SK-N-DZ (cell line): Measurements from ENCODE around the gene B9D1.

Source experiments
- DNase-seq: peaks from one replicate; pipeline ENCODE4 v3.0.0-alpha.2; 2015; ENCODE audit warnings: low spot score
- small RNA-seq, 2 experiments: library from RNA; depleted of rRNA; stranded (forward); fragments of <200 nt; gene quantifications; one replicate each; pipeline ENCODE3, GENCODE V24; 2014

The B9D1 gene

DNA sequence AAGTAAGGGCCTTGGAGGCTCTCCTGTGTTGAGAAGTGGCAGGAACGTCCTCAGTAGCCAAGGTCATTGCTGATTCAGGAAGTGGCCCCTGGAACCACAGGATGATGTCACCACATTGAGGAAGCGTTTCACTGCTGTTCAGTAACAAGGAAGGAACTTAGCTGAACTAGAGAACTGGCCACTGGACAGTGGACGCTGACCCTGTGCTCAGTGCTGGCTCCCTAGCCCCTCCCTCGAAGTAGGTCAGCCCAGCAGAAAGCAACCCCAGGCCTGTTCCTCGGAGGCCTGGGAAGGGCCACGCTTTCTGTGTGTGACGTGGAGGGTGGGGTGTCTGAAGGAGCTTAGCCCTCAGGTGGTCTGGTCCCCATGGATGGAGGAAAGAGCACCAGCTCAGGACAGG, 58.3 kb downstream of the B9D1 start:
- no peak for DNase-seq

DNA sequence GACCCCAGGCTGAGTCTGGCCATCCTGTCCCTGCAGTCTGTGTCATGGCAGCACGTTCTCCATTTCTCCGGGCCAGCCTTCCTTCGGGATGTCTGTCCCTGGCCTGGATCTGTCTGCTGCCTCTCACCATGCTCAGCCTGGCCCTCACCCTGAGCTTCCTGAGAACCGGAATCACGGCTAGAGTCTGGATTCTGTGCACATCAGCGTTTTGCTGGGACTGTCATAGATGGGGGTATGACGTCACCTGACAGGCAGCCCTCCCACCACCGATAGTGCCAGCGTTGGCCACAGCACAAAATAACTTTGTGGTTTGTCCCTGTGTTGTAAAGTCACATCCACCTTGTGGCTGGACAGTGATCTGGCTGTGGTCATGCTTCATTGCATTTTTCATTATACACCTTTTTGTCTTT, 59.2 kb downstream of the B9D1 start:
- no peak for DNase-seq

DNA sequence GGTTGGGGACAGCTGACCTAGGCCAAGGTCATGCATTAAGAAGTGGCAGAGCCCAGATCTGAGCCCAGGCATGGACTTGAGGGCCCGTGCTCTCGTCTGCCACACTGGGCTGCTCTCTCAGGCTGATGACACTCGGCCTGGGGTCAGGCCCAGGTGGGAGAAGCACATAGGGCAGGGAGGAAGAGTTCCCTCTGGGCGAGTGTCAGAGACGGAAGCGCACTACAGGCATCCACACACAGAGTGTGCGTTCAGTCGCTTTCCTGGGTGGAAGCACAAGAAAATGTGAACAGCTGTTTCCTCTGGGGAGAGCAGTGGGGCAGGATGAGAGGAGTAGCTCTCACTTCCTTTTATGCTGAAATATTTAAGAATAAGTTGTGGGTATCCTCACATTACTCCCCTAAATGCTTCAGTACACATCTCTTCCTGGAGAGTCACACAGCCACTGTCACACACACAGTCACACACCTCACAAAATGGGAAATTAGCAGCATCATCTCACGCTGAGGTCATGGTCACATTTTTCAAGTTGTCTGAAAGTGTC, 59.7 kb downstream of the B9D1 start:
- no peak for DNase-seq

DNA sequence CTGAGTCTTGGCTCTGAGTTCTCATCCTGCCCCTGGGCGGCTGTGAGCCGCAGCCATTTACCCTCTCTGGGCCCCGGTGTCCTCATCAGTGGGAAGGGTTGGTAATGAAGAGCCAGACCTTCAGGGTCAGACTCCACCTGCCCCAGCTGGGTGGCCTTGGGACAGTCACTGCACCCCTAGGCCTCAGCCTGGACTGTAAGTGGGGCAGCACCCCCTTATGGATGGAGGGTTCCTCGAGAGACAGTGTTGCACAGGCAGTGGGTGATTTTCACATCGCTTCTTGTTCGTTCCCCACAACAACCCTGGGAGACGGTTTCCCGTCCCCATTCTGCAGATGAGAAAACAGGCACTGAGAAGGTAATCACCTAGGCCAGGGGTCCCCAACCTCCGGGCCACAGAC, 60.5 kb downstream of the B9D1 start:
- no peak for DNase-seq

DNA sequence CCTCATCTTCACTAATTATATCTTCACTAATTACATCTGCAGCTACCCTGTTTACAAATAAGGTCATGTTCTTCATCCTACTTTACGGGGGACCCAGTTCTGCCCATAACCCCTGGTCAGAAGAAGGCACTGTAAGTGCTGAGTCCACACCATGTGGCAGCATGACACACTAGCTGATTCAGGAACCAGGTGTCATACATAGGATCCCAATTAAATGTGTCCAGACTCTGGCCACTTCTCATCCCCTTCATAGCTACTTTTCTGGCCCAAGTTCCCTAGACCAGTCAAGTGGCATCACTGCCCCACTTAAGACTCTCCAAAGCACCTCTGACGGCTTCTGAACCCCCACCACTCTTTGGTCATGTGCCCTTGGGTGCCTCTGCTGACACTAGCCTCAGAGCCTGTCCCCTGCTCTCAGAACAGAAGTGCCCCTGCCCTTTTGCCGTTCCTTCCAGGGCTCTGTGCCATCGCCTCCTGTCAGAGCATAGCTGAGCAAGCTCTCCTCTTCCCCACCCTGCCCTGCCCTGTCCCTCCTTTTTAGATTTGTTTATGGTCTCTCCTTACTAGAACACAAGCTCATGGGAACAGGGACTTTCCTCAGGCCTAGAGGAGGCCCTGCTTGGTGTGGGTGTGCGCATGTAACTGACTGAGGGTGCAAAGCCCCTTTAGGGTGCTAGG, 61.1 kb downstream of the B9D1 start:
- DNase-seq = no peak

DNA sequence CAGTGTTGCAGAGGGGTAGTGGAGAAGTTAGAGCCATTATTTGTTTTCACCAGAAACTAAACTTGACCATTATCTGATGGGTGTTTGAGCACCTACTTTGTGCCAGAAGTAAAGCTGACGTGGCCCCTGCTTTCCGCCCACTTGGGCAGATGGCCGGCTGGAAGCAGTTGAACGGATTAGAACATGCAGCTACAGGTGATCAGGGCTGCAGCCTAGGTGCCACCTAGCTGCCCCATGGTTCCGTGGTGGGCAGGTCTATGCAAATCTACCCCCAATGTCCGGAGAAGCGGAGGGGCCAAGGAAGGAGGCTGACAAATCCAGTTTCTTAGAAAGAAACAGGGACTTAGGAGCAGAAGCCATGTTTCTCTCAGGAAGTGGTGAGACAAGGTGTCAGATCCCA, 62.7 kb downstream of the B9D1 start:
- no peak for DNase-seq

DNA sequence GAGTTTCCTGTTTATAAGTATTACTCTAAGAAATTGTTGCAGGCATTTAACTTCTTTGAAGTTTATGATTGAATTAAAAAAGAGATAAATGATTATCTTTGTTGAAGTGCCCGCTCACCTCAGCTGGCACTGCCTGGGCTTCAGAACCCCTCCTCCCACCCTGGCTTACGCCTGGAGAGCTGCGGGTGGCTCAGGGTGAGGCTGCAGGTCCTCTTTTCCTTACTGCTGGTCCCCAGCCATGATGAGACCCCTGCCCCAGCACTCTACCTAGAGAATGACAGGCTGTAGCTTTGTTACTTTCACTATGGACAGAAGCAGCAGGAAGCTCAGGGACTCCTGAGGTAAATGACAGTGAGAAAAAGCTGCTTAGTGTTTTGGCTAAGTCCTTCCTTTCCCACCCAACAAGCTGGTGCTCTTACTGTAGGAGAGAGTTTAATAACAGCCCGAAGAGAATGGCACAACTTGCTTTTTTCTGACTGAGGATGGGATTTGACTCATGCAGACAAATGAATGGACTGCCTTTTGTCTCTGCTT, 63.2 kb downstream of the B9D1 start:
- DNase-seq = no peak

DNA sequence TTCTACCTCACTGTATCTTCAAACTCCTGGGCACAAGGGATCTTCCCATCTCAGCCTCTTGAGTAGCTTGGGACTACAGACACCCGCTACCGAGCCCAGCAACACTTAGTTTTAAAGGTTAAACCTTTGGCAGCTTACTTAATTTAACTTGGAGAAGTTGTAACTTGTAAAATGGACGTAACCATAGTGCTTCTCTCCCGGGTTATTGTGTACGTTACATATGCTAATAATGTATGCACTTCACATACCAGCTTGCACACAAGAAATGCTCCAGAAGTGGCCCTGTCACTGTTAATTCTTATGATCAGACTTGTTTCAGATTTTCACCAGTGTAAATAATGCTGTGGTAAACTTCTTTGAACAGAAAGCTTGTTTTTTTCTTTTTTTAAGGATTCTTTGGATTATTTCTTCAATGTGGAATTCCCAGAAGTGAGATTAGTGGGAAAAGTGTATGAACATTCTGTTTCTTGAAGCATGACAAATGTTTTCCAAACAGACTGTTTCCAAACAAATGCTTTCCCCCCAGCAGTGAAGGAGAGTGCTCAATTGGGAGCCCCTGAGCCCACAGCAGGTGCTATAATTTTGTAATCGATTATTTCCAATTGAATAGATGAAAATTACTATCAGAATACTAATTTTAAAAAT, 63.8 kb downstream of the B9D1 start:
- DNase-seq = no peak

DNA sequence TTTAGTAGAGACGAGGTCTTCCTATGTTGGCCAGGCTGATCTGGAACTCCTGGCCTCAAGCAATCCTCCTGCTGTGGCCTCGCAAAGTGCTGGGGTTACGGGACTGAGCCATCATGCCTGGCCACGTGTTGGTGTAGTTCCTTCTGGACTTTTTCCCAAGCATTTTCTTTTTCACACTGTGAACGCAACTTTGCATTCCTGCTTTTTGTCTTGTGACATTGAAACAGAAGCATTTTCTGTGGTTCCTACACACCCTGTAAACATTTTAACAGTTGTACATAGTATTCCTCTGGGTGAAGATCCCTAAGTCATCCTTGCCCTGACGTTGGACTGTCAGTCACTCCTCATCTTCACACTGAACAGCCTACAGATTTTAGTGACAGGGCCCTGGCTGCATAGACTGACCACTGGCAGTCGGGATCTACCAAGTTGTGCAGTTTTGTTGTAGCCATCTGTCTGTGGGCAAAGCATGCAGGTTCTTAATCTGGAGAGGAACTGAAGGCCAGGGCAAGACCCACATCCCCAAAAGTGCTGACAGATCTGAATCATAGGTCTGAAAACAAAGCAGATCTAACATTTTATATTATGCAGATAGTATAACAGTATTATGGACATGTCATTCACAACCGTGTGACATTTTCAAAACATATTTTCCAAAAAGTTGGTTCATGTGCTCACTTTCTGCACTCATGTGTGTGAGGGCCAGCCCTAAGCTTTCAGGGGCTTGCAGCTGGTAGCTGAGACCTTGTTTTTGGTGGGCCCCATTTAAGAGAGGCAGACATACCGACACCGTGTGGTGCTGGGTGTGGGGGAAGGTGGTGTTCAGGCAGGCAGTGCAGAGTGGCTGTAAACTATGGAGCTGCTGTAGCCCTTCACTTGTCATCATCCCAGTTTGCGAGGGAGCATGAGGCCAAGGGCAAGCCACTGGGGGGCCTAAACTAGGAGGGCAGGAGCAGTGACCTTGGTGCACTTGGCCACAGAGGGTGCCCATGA, 65.4 kb downstream of the B9D1 start:
- DNase-seq = no peak

DNA sequence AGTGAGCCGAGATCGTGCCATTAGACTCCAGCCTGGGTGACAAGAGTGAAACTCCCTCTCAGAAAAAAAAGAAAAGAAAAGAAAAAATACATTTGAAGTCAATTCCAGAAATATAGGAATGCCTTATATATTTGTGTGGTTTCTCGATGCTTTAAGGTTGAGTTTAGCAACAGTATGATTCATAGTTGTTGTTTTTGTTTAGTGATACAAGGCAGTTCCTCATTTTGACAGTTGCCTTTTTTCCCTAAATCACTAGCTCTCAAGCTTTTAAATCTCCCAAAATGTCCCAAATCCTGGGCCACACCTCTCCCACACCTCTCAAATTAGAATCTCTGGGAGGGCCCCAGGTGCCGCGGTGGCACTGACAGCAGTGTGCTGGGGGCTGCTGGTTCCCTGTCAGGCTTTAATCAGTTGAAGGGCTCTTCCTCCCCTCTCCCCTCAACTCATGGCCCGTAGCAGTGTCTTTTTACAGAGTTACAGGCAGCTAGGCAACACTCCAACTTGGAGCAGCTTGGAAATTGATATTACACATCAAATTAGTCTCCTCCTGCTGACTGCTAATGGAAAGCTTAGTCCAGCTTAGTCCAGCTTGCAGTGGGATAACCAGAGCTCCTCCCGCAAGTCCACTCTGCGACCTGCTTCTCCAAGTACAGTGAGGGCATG, 66.9 kb downstream of the B9D1 start:
- no peak for DNase-seq

DNA sequence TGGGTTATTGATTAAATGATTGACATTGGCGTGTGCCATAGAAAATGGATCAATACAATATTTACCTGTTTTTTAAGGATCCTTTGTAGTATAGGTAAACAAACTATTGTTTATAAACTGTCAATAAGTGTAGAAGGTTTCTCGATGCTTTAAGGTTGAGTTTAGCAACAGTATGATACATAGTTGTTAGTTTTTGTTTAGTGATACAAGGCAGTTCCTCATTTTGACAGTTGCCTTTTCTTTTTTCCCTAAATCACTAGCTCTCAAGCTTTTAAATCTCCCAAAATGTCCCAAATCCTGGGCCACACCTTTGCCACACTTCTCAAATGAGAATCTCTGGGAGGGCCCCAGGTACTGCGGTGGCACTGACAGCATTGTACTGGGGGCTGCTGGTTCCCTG, 68.1 kb downstream of the B9D1 start:
- no peak for DNase-seq

Small RNA genes within 50 kb of the gene (small RNA-seq; reads per million reads assigned to genes)
- gene MIR1180 = 1.7 to 6.1 reads per million in 2 experiments
